Erythroblast (primary cell): ENCODE data around the gene RTP5.

Source experiments
- GATA1 ChIP-seq: IDR thresholded peaks from 2 replicates; pipeline ENCODE4 v1.6.1; 2011; ENCODE audit warnings: low read depth, mild to moderate bottlenecking, control low read depth, low read length, moderate library complexity
- POLR2A ChIP-seq: IDR thresholded peaks from 2 replicates; pipeline ENCODE4 v1.6.1; 2011; ENCODE audit warnings: mild to moderate bottlenecking, low read length

GRCh38 chr2:241834527-241835210 is 34.9 kb upstream of the RTP5 start:
- TF ChIP-seq POLR2A (no peak), GATA1 (no peak)
